ENCODE measurements around the gene MC4R.

DNA sequence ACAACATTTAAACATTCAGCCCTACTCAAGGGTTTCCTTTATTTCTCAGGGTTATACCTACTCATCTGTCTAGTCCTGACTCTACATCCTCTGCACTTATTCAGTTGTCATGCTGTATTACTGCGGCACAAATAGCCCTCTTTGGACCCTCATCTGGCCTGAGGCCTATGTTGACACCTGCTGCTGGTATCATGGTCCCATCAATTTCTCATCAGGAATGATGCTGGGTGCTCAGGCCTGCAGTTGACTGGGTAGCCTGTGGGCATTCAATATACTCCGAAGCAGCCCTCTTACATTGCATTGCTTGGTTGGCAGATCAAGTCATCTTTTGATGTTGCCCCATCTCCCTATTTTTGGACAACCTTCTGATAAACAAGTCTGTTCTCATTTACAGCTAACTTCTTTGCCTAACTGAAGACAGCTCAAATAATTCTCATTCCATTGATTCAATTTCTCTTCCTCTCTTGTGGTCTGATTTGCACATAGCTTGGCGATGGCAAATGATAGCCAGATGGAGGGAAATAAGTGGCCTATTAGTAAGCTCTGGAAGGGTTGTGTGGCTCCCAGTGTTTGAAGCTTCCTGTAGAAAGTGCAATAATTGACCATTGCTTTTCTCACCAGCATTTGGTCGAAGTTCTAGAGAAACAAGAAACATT lies 19.1 kb upstream of the MC4R start:
- TF ChIP-seq, protein P1, sequence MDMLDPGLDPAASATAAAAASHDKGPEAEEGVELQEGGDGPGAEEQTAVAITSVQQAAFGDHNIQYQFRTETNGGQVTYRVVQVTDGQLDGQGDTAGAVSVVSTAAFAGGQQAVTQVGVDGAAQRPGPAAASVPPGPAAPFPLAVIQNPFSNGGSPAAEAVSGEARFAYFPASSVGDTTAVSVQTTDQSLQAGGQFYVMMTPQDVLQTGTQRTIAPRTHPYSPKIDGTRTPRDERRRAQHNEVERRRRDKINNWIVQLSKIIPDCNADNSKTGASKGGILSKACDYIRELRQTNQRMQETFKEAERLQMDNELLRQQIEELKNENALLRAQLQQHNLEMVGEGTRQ (IDR thresholded peaks at IDR 0.05; ENCODE audit: low read depth, low read length): no peak
- TF ChIP-seq, protein P2, sequence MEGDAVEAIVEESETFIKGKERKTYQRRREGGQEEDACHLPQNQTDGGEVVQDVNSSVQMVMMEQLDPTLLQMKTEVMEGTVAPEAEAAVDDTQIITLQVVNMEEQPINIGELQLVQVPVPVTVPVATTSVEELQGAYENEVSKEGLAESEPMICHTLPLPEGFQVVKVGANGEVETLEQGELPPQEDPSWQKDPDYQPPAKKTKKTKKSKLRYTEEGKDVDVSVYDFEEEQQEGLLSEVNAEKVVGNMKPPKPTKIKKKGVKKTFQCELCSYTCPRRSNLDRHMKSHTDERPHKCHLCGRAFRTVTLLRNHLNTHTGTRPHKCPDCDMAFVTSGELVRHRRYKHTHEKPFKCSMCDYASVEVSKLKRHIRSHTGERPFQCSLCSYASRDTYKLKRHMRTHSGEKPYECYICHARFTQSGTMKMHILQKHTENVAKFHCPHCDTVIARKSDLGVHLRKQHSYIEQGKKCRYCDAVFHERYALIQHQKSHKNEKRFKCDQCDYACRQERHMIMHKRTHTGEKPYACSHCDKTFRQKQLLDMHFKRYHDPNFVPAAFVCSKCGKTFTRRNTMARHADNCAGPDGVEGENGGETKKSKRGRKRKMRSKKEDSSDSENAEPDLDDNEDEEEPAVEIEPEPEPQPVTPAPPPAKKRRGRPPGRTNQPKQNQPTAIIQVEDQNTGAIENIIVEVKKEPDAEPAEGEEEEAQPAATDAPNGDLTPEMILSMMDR (conservative IDR thresholded peaks at IDR 0.05; ENCODE audit: low read depth, low read length): no peak
- no peak for TF ChIP-seq POLR2A (IDR thresholded peaks at IDR 0.05; ENCODE audit: low read depth, low read length)
- no peak for TF ChIP-seq RAD21 (IDR thresholded peaks at IDR 0.05; ENCODE audit: low read length)
- TF ChIP-seq MXI1 (IDR thresholded peaks at IDR 0.05; ENCODE audit: borderline replicate concordance, low read depth, low read length): no peak
- TF ChIP-seq CEBPB (IDR thresholded peaks at IDR 0.05; ENCODE audit: low read depth, low read length): no peak
- no peak for TF ChIP-seq SMC3 (IDR thresholded peaks at IDR 0.05; ENCODE audit: low read depth, low read length)
- TF ChIP-seq BHLHE40 (IDR thresholded peaks at IDR 0.05; ENCODE audit: low read depth, low read length): no peak
- no peak for TF ChIP-seq RFX5 (IDR thresholded peaks at IDR 0.05; ENCODE audit: low read depth, low read length)
- no peak for TF ChIP-seq RCOR1 (IDR thresholded peaks at IDR 0.05; ENCODE audit: insufficient replicate concordance, low read length)
